H1 (cell line): ENCODE results near the gene MYRF. TPM values are rescaled to one million over a fixed set of nuclear protein-coding genes. Genes with fewer than 3 reads are reported as not detected.

Experiments
- microRNA counts: library from miRNA; unstranded; fragments of <30 nt; microRNA quantifications from one replicate; lab custom pipeline; 2015
- polyA plus RNA-seq, 7 experiments: library from polyadenylated mRNA; depleted of rRNA in 3 of 7; stranded (reverse) in 5 of 7; unstranded in 2 of 7; fragments of >200 nt in 5 of 7; fragments of 200-250 nt in 2 of 7; gene quantifications; 1 replicate in 5 of 7; 2 replicates in 1 of 7; 4 replicates in 1 of 7; pipeline versions ENCODE4 v1.2.1 to v1.2.3, GENCODE V29; 2011 to 2013; ENCODE audit warnings: missing spikeins in 2 of 7, mixed read lengths in 2 of 7
- total RNA-seq: library from RNA; stranded (reverse); fragmentation: NEBNext Ultra II Directional; extraction: Animal tissue kit (Norgen Biotek cat#: 25700); gene quantifications from 2 replicates; pipeline ENCODE4 v1.2.1, GENCODE V29; 2021

MYRF gene
- total and polyA plus RNA-seq, 2 of the 8 experiments (the other 6 are each of a cell fraction or from before 2014, with no cell fraction given): 6.0 to 6.1 TPM

MicroRNAs within 50 kb of the gene (microRNA counts, 767-probe panel; counts per million panel counts)
- microRNA hsa-miR-1908 (lab: Ali Mortazavi, UCI) (879 counts per million, percentile 95 among the panel's probes with 10 or more counts), microRNA hsa-miR-611 (lab: Ali Mortazavi, UCI) (879 counts per million, percentile 95 among the panel's probes with 10 or more counts)

Other genes with a start within 250 kb of the MYRF start
- gene LRRC10B, start 243.9 kb upstream of the MYRF start, total RNA-seq: 0.47 and 0.61 TPM in 2 replicates
- gene LRRC10B, start 243.9 kb upstream of the MYRF start, polyA plus RNA-seq (2011; rRNA removed): 0.71 and 1.1 TPM in 2 replicates
- 10.5 and 10.6 TPM in 2 replicates for gene SYT7, start 171.6 kb upstream of the MYRF start, total RNA-seq
- 9.6 and 14.4 TPM in 2 replicates for gene SYT7, start 171.6 kb upstream of the MYRF start, polyA plus RNA-seq (2011; rRNA removed)
- 6.4 and 6.6 TPM in 2 replicates for gene DAGLA, start 72.2 kb upstream of the MYRF start, total RNA-seq
- gene DAGLA, start 72.2 kb upstream of the MYRF start, polyA plus RNA-seq (2011; rRNA removed): 3.6 and 5.3 TPM in 2 replicates
- 186 and 191 TPM in 2 replicates for gene TMEM258, start 40.0 kb downstream of the MYRF start, total RNA-seq
- gene TMEM258, start 40.0 kb downstream of the MYRF start, polyA plus RNA-seq (2011; rRNA removed): 622 and 759 TPM in 2 replicates
- gene FEN1, start 40.3 kb downstream of the MYRF start, total RNA-seq: 84.5 and 86.1 TPM in 2 replicates
- gene FEN1, start 40.3 kb downstream of the MYRF start, polyA plus RNA-seq (2011; rRNA removed): 52.6 and 52.9 TPM in 2 replicates
- 115 and 116 TPM in 2 replicates for gene FADS1, start 64.4 kb downstream of the MYRF start, total RNA-seq
- gene FADS1, start 64.4 kb downstream of the MYRF start, polyA plus RNA-seq (2011; rRNA removed): 141 and 160 TPM in 2 replicates
- 499 and 526 TPM in 2 replicates for gene FADS2, start 75.7 kb downstream of the MYRF start, total RNA-seq
- gene FADS2, start 75.7 kb downstream of the MYRF start, polyA plus RNA-seq (2011; rRNA removed): 635 and 701 TPM in 2 replicates
- 40.2 and 43.8 TPM in 2 replicates for gene FADS3, start 138.9 kb downstream of the MYRF start, total RNA-seq
- 76.3 and 113 TPM in 2 replicates for gene FADS3, start 138.9 kb downstream of the MYRF start, polyA plus RNA-seq (2011; rRNA removed)
- 5.7 and 6.8 TPM in 2 replicates for gene RAB3IL1, start 164.9 kb downstream of the MYRF start, total RNA-seq
- 7.9 and 10.8 TPM in 2 replicates for gene RAB3IL1, start 164.9 kb downstream of the MYRF start, polyA plus RNA-seq (2011; rRNA removed)
- 0.22 and 0.23 TPM in 2 replicates for gene BEST1, start 197.7 kb downstream of the MYRF start, total RNA-seq
- 0.62 and 1.4 TPM in 2 replicates for gene BEST1, start 197.7 kb downstream of the MYRF start, polyA plus RNA-seq (2011; rRNA removed)
- 1,461 and 1,535 TPM in 2 replicates for gene FTH1, start 215.0 kb downstream of the MYRF start, total RNA-seq
- gene FTH1, start 215.0 kb downstream of the MYRF start, polyA plus RNA-seq (2011; rRNA removed): 895 and 1,153 TPM in 2 replicates